Epithelial cell of esophagus (primary cell): ENCODE measurements around the gene WNT4.
A peak's percentile ranks its signal among the peaks of the same experiment; 100 is the strongest.

Source experiments
- DNase-seq: peaks from one replicate; pipeline ENCODE4 v3.0.0; 2010; ENCODE audit warnings: low read depth
- H3K4me3 ChIP-seq: 2 replicates; pipeline ENCODE4 v1.5.1; 2011; ENCODE audit warnings: mild to moderate bottlenecking, low read length, control low read depth
- CTCF ChIP-seq: IDR thresholded peaks from 2 replicates; pipeline ENCODE4 v1.5.1; 2011; ENCODE audit warnings: low read depth, mild to moderate bottlenecking, low read length, control low read depth, inconsistent platforms; ENCODE audit not compliant: insufficient read depth; ENCODE audit errors: missing control alignments

WNT4 gene

GRCh38 chr1:22132517-22133235 lies 10.2 kb downstream of the WNT4 start:
- no peak for TF ChIP-seq CTCF
- H3K4me3 ChIP-seq = no peak overlapping the region
- peak; percentile 78 for DNase-seq

- H3K4me3 ChIP-seq = no peak overlapping the region
- peak; percentile 78 for TF ChIP-seq CTCF
- DNase-seq = peak; percentile 58
Observed at GRCh38 chr1:22131875-22132486, 10.9 kb downstream of the WNT4 start.

GRCh38 chr1:22131062-22131461 lies 11.8 kb downstream of the WNT4 start:
- no peak overlapping the region for H3K4me3 ChIP-seq
- no peak for DNase-seq
- TF ChIP-seq CTCF = no peak

- TF ChIP-seq CTCF = no peak
- H3K4me3 ChIP-seq = no peak overlapping the region
- no peak for DNase-seq
Observed at GRCh38 chr1:22129501-22130117, 13.3 kb downstream of the WNT4 start.

- no peak for TF ChIP-seq CTCF
- no peak for DNase-seq
- no peak overlapping the region for H3K4me3 ChIP-seq
Observed at GRCh38 chr1:22128392-22128791, 14.5 kb downstream of the WNT4 start.

GRCh38 chr1:22127731-22128130 lies 15.2 kb downstream of the WNT4 start:
- DNase-seq = no peak
- H3K4me3 ChIP-seq = no peak overlapping the region
- TF ChIP-seq CTCF = no peak
